Retinal pigment epithelial cell (primary cell): Measurements from ENCODE around the gene SEMA5A.
A peak's percentile ranks its signal among the peaks of the same experiment; 100 is the strongest.

Experiments used
- DNase-seq: peaks from one replicate; pipeline ENCODE4 v3.0.0-alpha.2; 2010; ENCODE audit warnings: low read depth
- H3K4me3 ChIP-seq: 2 replicates; pipeline ENCODE4 v1.5.1; 2011; ENCODE audit warnings: mild to moderate bottlenecking, low read length, control low read depth, moderate library complexity
- CTCF ChIP-seq: conservative IDR thresholded peaks from 2 replicates; pipeline ENCODE4 v1.5.1; 2011; ENCODE audit warnings: low read depth, low read length, control low read depth, inconsistent platforms

SEMA5A gene

GRCh38 chr5:9063615-9064245 lies 482.1 kb downstream of the SEMA5A start:
- no peak for TF ChIP-seq CTCF
- DNase-seq: no peak

DNA sequence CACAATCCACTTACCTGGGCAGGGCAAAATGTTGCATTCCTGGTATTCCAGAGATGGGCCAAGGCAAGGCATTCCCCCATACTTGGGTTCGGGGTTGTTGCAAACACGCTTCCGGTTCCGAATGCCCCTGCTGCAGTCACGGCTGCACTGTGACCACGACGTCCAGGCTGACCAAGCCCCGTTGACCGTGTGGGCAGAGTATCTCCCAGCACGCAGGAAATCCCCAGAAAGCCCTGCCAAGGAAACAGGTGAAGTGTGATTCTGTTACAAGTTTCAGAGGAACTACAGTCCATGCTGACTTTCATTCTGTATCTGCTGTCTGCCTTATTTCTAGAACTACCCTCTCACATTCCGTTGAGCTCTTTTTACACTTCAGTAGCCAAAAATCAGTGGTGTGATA lies 483.0 kb downstream of the SEMA5A start:
- no peak overlapping the region for H3K4me3 ChIP-seq
- no peak for DNase-seq
- TF ChIP-seq CTCF: no peak

More at GRCh38 chr5:9063615-9064245, 482.1 kb downstream of the SEMA5A start:
- H3K4me3 ChIP-seq: no peak overlapping the region

DNA sequence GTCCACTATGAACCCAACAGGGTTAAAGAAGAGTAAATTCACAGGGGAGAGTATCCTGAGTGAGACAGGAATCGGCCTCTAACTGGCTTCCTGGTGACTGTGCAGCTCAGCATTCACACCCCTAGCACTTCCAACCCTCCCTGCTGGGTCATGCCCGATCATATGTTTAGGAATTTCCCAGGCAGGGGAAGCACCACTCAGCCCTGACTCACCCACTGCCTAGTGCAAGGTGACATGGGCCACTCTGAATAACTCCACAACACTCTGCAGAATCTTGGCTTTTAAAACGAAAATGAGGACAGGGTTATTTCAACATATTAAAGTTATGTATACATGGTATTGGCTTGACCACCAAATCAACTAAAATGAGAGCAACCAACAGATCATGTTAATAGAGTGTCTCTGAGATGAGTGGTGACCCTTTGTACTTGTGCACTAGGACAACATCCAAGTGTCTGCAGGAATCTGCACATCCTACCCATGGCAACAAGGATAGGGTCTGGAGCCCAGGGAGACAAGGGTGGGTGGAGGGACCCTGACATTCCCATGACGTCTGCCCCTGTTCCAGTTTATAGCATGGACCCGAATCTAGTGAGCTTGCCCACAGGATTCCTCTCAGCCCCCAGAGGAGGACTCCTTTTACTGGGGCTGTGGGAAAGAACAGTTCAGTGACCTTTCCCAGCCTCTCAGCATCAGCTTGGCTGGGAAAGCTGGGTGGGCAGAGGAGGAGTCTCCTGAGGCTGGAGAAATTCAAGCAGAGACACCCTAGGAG lies 485.8 kb downstream of the SEMA5A start:
- no peak overlapping the region for H3K4me3 ChIP-seq
- TF ChIP-seq CTCF: no peak
- DNase-seq: peak; percentile 73

DNA sequence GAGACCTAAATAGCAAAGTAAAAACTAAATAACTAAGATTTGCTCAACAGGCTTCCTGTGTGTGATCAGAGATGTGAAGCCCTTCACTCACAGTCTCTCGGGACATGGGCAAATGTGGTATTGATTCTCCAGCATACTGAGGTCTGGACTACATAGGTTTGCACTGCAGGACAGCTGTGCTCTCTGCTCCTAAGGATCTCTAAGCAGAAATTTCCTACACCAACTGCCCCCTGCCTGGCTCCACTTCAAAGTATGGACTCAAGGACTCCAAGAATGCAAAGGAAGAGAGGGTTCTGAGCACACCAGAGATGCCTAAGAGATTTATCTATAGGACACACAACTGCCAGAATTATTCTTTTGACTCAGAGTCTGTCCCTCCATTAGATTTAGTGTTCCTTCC lies 487.2 kb downstream of the SEMA5A start:
- H3K4me3 ChIP-seq: no peak overlapping the region
- TF ChIP-seq CTCF: no peak
- no peak for DNase-seq

DNA sequence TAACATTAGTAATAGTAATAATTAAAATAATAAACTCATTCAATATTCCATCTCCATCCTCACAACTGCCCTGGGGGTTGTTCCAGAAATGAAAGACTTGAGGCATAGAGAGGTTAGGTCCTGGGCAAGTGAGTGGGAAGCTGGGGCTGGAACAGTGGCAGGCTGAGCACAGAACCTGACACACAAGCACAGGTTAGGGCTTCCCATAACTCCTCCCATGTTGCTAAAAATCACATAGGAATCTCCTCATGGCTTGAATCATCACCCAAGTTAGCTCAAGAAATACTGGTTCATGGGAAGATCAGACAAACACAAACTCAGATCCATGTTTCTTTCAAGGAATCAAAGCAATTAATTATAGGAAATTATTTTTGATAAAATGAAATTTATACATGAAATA lies 487.7 kb downstream of the SEMA5A start:
- H3K4me3 ChIP-seq: no peak overlapping the region
- no peak for TF ChIP-seq CTCF
- DNase-seq: no peak

- TF ChIP-seq CTCF: no peak
- no peak overlapping the region for H3K4me3 ChIP-seq
- DNase-seq: no peak
These were observed 488.4 kb downstream of the SEMA5A start for GRCh38 chr5:9057406-9058000.
